Mammary epithelial cell (primary cell): ENCODE results near the gene ZC3H14.

Experiments used
- EZH2 ChIP-seq: IDR thresholded peaks from 2 replicates; pipeline ENCODE4 v1.6.1; 2012; ENCODE audit warnings: low read length, inconsistent platforms, borderline replicate concordance
- TF ChIP-seq, protein P1 (sequence below), 2 donors: IDR thresholded peaks in 1 of 2; conservative IDR thresholded peaks in 1 of 2; 2 replicates each; pipeline ENCODE4 v1.5.1; 2011 to 2012; ENCODE audit warnings: inconsistent platforms in 2 of 2, low read length in 2 of 2, mild to moderate bottlenecking in 2 of 2, control low read depth in 1 of 2, low read depth in 1 of 2; ENCODE audit not compliant: insufficient read depth in 1 of 2; ENCODE audit errors: extremely low read depth in 1 of 2

DNA sequence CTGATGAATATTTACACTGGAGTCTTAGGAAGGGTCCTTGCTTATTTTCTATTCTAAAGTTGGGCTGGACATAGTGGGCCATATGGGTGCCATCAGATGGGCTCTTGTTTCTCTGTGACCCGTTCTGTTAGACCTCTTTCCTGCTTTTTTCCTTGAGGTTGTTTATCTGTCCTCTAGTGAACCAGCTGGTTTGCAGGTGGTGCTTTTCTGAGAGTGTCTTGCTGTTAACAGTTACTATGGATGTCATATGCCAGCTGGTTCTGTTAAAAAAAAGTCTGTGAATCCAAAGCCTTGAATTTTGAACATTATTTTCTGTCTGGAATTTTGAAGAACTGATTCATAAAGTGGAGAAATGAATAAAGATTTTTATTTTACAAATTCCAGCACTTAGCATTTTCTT, 29.2 kb downstream of the ZC3H14 start:
- TF ChIP-seq, protein P1, sequence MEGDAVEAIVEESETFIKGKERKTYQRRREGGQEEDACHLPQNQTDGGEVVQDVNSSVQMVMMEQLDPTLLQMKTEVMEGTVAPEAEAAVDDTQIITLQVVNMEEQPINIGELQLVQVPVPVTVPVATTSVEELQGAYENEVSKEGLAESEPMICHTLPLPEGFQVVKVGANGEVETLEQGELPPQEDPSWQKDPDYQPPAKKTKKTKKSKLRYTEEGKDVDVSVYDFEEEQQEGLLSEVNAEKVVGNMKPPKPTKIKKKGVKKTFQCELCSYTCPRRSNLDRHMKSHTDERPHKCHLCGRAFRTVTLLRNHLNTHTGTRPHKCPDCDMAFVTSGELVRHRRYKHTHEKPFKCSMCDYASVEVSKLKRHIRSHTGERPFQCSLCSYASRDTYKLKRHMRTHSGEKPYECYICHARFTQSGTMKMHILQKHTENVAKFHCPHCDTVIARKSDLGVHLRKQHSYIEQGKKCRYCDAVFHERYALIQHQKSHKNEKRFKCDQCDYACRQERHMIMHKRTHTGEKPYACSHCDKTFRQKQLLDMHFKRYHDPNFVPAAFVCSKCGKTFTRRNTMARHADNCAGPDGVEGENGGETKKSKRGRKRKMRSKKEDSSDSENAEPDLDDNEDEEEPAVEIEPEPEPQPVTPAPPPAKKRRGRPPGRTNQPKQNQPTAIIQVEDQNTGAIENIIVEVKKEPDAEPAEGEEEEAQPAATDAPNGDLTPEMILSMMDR (conservative IDR thresholded peaks at IDR 0.05 in 1 of 2, IDR thresholded peaks at IDR 0.05 in 1 of 2; ENCODE audit: extremely low read depth in 1 of 2, insufficient read depth in 1 of 2, low read depth in 1 of 2, low read length in 2 of 2), result no peak
- no peak for TF ChIP-seq EZH2
